DMS53 treated with DMSO at 0.1 percent for 48 hours (cell line): ENCODE measurements around the gene ARFGAP3.
"Not testable (repeated sequence)": the region's sequence is repeated elsewhere in the genome, so short reads cannot be mapped to it uniquely, and the experiment has no call there.

Source experiments
- DNase-seq: peaks from one replicate; lab custom pipeline; 2025; ENCODE audit not compliant: unreplicated experiment; lab: John Stamatoyannopoulos, UW

Gene ARFGAP3

GRCh38 chr22:42770941-42771647, 86.0 kb downstream of the ARFGAP3 start:
- DNase-seq, result no peak

- no peak for DNase-seq
These were observed 86.7 kb downstream of the ARFGAP3 start for GRCh38 chr22:42770448-42770726.

DNA sequence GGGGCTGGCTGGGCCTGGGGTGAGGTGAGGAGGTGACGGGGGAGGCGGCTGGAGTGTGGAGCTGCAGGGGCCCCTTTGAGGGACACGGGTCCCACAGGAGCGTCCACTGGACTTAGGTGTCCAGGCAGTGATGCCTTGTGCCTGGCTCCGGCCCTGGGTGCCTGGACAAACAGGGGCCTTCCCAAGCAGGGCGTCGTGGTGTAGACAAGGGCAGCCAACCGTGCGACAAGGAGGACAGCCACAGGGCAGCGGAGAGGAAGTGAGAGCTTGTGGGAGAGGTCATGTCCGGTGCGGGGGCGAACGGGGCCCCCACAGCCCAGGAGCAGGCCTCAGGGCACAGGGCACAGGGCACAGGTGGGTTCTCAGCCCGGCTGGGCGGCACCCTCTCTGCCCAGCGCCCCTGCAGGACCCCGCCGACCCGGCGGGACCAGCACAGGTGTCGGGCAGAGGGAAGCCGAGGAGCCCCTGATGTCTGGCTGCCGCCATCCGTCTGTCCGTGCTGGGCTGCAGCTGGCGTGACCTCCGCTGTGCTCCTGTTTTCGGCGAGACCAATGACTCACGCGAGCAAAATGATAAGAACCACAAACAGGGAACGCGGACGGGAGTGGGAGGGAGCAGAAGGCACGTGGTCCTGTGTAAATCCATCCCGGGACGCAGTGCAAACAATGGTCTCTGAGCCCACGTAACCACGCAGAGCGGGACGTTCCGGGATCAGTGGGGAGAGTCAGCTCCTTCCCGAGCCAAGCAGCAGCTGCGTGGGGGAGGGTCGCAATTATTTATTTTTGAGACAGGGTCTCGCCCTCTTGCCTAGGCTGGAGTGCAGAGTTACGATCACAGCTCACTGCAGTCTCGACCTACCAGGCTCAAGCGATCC, 87.3 kb downstream of the ARFGAP3 start:
- DNase-seq, result peak; percentile 21

DNA sequence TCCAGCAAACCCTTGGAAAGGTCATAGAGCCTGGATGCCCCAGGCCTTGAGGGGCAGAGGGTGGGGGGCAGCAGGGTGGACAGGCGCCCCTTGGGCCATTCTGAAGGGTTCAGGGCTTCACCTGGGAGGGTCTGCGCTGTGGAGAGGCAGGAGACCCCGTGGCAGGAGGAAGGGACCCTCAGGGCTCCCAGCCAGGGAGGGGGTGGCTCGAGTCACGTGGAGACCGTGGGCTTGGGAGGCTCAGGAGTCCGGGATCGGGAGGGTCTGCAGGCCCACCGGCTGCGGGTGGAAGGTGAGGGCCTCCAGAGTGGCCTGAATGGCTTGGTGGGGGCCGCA, 87.9 kb downstream of the ARFGAP3 start:
- no peak for DNase-seq

DNA sequence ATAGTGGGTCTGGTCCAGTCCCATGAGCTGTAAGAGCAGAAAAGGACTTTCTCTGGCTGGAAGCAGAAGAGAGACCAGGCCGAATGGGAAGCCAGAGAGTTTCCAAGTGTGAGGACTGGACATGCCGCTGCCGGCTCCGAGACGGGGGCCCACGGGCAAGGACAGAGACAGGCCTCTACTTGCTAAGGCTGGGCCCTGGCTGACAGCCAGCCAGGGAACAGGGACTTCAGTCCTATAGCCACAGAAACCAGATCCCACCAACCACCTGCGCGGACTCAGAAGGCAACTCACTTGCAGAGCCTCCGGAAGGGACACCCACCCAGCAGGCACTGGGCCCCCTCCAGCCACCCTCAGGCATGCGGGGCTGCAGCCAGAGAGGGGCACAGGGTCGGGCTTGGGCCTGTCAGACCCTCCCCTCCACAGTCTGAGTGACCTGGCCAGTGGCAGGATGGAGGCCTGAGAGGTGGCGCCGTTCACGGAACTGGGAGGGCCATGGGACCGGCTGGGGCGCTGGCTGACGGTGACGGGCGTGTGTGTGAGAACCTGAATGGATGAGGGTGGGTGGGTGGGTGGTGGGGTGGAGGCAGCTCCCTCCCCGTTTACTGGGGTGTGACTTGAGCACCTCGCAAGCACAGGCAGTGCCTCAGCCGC, 88.6 kb downstream of the ARFGAP3 start:
- no peak for DNase-seq

GRCh38 chr22:42766860-42767259, 90.2 kb downstream of the ARFGAP3 start:
- DNase-seq, result no peak

GRCh38 chr22:42764895-42765363, 92.1 kb downstream of the ARFGAP3 start:
- no peak for DNase-seq

GRCh38 chr22:42763965-42764480, 93.0 kb downstream of the ARFGAP3 start:
- no peak for DNase-seq

GRCh38 chr22:42760806-42761565, 96.1 kb downstream of the ARFGAP3 start:
- no peak for DNase-seq

DNA sequence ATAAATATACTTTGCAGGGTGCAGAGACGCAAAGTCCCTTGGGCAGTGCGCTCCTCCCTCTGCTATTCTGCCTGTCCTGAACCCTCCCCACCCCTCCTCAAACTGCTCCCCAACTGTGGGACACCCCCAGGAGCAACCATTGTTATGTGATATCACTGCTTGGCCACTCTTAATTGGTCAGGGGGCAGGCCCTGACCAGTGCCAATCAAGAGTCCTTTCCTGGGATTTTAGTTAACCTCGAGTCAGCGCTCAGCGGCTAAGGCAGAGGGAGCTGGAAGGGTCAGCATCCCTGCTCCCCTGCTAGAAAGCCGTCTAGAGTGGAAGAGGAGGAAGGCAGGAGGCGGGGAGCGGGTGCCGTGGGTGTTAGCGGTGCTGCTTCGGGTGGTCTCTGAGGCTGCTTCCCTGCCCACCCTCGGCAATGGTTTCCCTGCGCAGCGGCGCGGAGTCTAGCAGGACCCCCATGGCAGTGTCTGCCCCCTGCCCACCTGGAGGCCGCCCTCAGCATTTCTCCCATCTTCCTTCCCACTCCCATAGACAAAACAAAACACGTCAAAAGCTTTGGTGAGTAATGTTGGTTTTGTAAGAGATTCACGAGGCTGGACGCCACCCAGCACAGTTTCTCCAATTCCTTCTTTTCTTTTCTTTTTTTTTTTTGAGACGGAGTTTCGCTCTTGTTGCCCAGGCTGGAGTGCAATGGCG, 98.0 kb downstream of the ARFGAP3 start:
- no peak for DNase-seq

GRCh38 chr22:42755553-42755952, 101.5 kb downstream of the ARFGAP3 start:
- DNase-seq, result not testable (repeated sequence)

- not testable (repeated sequence) for DNase-seq
These were observed 102.0 kb downstream of the ARFGAP3 start for GRCh38 chr22:42755121-42755520.

DNA sequence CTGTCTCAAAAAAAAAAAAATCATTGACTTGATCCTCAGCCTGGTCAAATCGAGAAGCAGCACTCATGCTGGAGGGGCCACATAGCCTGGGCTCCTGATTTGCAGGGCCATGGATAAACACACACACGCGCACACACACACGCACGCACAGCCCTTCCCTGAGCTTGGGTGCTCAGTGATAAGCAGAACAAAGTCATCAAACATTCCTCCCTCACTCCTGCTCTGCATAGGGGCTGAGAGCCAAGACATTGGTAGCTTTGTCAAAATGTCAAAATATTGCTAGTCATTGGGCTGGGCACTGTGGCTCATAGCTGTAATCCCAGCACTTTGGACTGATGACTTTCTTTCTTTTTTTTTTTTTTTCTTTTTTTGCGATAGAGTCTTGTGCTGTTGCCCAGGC, 102.4 kb downstream of the ARFGAP3 start:
- DNase-seq, result no peak

DNA sequence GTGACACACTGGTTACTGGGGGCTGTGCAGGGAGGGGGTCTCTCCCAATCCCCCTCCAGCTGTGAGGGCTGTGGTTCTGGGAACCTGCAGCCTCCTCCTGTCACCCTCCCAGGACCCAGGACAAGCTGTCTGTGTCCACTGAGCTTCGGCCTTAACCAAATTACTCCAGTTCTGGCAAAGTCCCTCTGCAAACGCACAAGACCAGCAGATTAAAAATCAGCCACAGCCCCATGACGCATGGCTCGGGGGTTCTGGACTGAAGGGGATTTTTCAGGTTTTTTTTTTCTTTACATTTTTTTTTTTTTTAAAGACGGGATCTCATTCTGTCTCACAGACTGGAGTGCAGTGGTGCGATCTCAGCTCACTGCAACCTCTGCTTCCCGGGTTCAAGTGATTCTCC, 104.2 kb downstream of the ARFGAP3 start:
- DNase-seq, result no peak

DNA sequence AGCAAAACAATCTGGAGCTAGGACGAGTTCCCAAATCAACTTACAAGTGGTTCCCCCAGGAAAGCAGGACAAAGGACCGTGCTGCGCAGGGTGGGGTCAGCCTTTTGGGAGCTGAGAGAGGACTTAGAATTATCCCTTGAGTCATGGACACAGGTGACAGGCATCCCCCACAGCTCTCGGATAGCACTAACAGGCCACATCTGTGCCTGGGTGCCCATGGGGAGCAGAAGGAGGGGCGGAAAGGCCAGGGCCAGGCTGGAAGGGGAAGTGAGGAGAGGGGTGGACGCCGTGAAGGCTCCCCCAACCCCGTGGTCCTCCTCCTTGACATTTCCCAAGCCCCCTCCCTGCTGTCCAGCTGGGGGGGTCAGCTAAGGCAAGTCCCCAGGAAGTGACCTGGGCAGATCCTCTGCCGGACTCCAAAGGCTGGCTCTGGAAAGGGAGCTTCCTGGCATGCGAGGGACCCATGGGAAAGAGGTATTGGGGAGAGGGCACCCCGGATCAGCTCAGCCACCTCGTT, 104.8 kb downstream of the ARFGAP3 start:
- DNase-seq, result no peak

- not testable (repeated sequence) for DNase-seq
These were observed 106.7 kb downstream of the ARFGAP3 start for GRCh38 chr22:42750421-42750820.

DNA sequence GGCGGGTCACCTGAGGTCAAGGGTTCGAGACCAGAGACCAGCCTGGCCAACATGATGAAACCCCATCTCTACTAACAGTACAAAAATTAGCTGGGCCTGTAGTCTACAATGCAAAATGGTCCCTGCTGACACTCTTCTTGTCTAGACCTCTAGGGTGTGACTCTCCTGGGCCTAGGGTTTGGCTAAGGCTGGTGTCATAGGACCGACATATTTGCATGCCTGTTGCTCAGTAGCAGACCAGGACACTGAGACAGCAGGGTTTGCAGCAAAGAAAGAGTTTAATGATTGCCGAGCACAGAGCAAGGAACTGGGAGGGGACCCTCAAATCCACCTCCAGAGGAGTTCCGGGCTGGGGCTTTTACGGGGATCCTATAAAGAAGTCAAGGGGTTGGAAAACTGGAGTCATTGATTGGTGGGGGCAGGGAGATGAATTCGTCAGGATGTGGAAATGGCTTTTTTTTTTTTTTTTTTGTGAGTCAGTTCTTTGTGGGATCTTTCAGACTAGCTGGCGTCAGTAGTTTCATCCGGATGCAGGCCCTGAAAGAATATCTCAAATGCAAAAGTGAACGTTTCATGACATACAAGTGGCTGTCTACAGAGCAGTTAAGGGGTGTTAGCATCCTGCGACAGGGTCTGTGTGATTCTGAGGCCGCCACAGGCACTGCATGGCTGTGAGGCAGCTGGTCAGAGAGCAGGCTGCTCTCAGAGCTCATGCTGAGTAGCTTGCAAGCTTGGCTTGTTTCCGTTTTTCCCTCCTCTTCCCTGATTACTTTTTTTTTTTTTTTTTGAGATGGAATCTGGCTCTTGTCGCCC, 109.2 kb downstream of the ARFGAP3 start:
- DNase-seq, result no peak
